SU-DHL-6 (cell line): ENCODE measurements around the gene PCDH12.

Experiments
- EZH2phosphoT487 ChIP-seq: fragments of 200-600 bp; sonication (generic), shearing (Covaris generic); conservative IDR thresholded peaks from 2 replicates; pipeline ENCODE4 v1.6.1; 2018; ENCODE audit warnings: mild to moderate bottlenecking, antibody characterized with exemption, low read length, moderate library complexity, mixed read lengths
- TF ChIP-seq, protein P1 (sequence below): fragments of 200-600 bp; sonication (generic); IDR thresholded peaks from one replicate; pipeline ENCODE4 v1.5.1; 2017; ENCODE audit warnings: antibody characterized with exemption, mild to moderate bottlenecking, low read length, moderate library complexity; ENCODE audit not compliant: insufficient read depth, poor library complexity, severe bottlenecking

GRCh38 chr5:141897425-141897824, 60.6 kb downstream of the PCDH12 start:
- TF ChIP-seq, protein P1, sequence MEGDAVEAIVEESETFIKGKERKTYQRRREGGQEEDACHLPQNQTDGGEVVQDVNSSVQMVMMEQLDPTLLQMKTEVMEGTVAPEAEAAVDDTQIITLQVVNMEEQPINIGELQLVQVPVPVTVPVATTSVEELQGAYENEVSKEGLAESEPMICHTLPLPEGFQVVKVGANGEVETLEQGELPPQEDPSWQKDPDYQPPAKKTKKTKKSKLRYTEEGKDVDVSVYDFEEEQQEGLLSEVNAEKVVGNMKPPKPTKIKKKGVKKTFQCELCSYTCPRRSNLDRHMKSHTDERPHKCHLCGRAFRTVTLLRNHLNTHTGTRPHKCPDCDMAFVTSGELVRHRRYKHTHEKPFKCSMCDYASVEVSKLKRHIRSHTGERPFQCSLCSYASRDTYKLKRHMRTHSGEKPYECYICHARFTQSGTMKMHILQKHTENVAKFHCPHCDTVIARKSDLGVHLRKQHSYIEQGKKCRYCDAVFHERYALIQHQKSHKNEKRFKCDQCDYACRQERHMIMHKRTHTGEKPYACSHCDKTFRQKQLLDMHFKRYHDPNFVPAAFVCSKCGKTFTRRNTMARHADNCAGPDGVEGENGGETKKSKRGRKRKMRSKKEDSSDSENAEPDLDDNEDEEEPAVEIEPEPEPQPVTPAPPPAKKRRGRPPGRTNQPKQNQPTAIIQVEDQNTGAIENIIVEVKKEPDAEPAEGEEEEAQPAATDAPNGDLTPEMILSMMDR, result no peak
- TF ChIP-seq EZH2phosphoT487, result no peak
